H9 (cell line): ENCODE results near the gene ZFYVE28. TPM values are rescaled to one million over a fixed set of nuclear protein-coding genes. Genes with fewer than 3 reads are reported as not detected.

Experiments
- DNase-seq: peaks from one replicate; pipeline ENCODE4 v3.0.0-alpha.2; 2017
- H2AFZ ChIP-seq: one replicate; pipeline ENCODE4 v1.6.1; 2013; ENCODE audit warnings: mild to moderate bottlenecking, low read length, control low read depth, moderate library complexity
- H2AK5ac ChIP-seq: 2 replicates; pipeline ENCODE4 v1.6.1; 2013; ENCODE audit warnings: low read length, control low read depth, mixed read lengths; ENCODE audit not compliant: insufficient read length
- H2BK120ac ChIP-seq: one replicate; pipeline ENCODE4 v1.6.1; 2013; ENCODE audit warnings: low read depth, mild to moderate bottlenecking, low read length, control low read depth, inconsistent platforms; ENCODE audit not compliant: poor library complexity, severe bottlenecking
- H2BK12ac ChIP-seq: 2 replicates; pipeline ENCODE4 v1.6.1; 2013; ENCODE audit warnings: low read length, control low read depth, mixed read lengths, low read depth; ENCODE audit not compliant: insufficient read length
- H2BK15ac ChIP-seq: 2 replicates; pipeline ENCODE4 v1.6.1; 2013; ENCODE audit warnings: low read depth, low read length, control low read depth
- H2BK20ac ChIP-seq: one replicate; pipeline ENCODE4 v1.6.1; 2013; ENCODE audit warnings: low read depth, mild to moderate bottlenecking, low read length, control low read depth, inconsistent platforms; ENCODE audit not compliant: poor library complexity, severe bottlenecking
- H2BK5ac ChIP-seq: 2 replicates; pipeline ENCODE4 v1.6.1; 2013; ENCODE audit warnings: low read length, control low read depth, mixed read lengths; ENCODE audit not compliant: insufficient read length
- H3K14ac ChIP-seq: 2 replicates; pipeline ENCODE4 v1.6.1; 2013; ENCODE audit warnings: low read length, control low read depth; ENCODE audit not compliant: insufficient read depth
- H3K18ac ChIP-seq: 2 replicates; pipeline ENCODE4 v1.6.1; 2013; ENCODE audit warnings: low read depth, mild to moderate bottlenecking, mixed read lengths, low read length, control low read depth; ENCODE audit not compliant: insufficient read length
- H3K23ac ChIP-seq: 2 replicates; pipeline ENCODE4 v1.6.1; 2013; ENCODE audit warnings: low read length, control low read depth, mixed read lengths, low read depth; ENCODE audit not compliant: insufficient read length
- H3K23me2 ChIP-seq: 2 replicates; pipeline ENCODE4 v1.6.1; 2013; ENCODE audit warnings: low read depth, mild to moderate bottlenecking, mixed read lengths, low read length, control low read depth; ENCODE audit not compliant: insufficient read length, poor library complexity, severe bottlenecking
- H3K27ac ChIP-seq: 2 replicates; pipeline ENCODE4 v1.5.1; 2013; ENCODE audit warnings: low read length, control low read depth, mixed read lengths, low read depth; ENCODE audit not compliant: insufficient read length
- H3K27me3 ChIP-seq: 2 replicates; pipeline ENCODE4 v1.6.1; 2013; ENCODE audit warnings: low read length, control low read depth, inconsistent platforms; ENCODE audit not compliant: insufficient read depth
- H3K4ac ChIP-seq: 2 replicates; pipeline ENCODE4 v1.6.1; 2013; ENCODE audit warnings: low read depth, mild to moderate bottlenecking, control low read depth, inconsistent platforms, low read length, moderate library complexity
- H3K4me1 ChIP-seq: 2 replicates; pipeline ENCODE4 v1.6.1; 2013; ENCODE audit warnings: low read length, control low read depth, inconsistent platforms; ENCODE audit not compliant: insufficient read depth
- H3K4me2 ChIP-seq: 2 replicates; pipeline ENCODE4 v1.6.1; 2013; ENCODE audit warnings: low read length, control low read depth, mixed read lengths; ENCODE audit not compliant: insufficient read length, insufficient read depth
- H3K56ac ChIP-seq: 2 replicates; pipeline ENCODE4 v1.6.1; 2013; ENCODE audit warnings: low read depth, mild to moderate bottlenecking, mixed read lengths, low read length, control low read depth; ENCODE audit not compliant: insufficient read length
- H3K79me1 ChIP-seq: 2 replicates; pipeline ENCODE4 v1.6.1; 2013; ENCODE audit warnings: low read depth, mild to moderate bottlenecking, moderate library complexity, low read length, control low read depth, inconsistent platforms; ENCODE audit not compliant: insufficient read depth, poor library complexity, severe bottlenecking
- H3K79me2 ChIP-seq: 2 replicates; pipeline ENCODE4 v1.6.1; 2013; ENCODE audit warnings: low read length, control low read depth, inconsistent platforms; ENCODE audit not compliant: insufficient read depth
- H3K9ac ChIP-seq: 2 replicates; pipeline ENCODE4 v1.6.1; 2013; ENCODE audit warnings: low read length, control low read depth, mixed read lengths; ENCODE audit not compliant: insufficient read length; ENCODE audit errors: extremely low read depth
- H3K9me3 ChIP-seq: one replicate; pipeline ENCODE4 v1.6.1; 2013; ENCODE audit warnings: low read depth, low read length, inconsistent platforms; ENCODE audit not compliant: control insufficient read depth
- H3T11ph ChIP-seq: one replicate; pipeline ENCODE4 v1.6.1; 2013; ENCODE audit warnings: mild to moderate bottlenecking, low read length, control low read depth, inconsistent platforms
- H4K20me1 ChIP-seq: one replicate; pipeline ENCODE4 v1.6.1; 2013; ENCODE audit not compliant: control insufficient read depth, insufficient read length, insufficient read depth
- H4K5ac ChIP-seq: 2 replicates; pipeline ENCODE4 v1.6.1; 2013; ENCODE audit warnings: low read depth, mild to moderate bottlenecking, mixed read lengths, low read length, control low read depth; ENCODE audit not compliant: insufficient read length
- H4K8ac ChIP-seq: replicated peaks from 2 replicates; pipeline ENCODE4 v1.6.1; 2013; ENCODE audit warnings: low read length, control low read depth, mixed read lengths, low read depth; ENCODE audit not compliant: insufficient read length
- H4K91ac ChIP-seq: 2 replicates; pipeline ENCODE4 v1.6.1; 2013; ENCODE audit warnings: low read depth, mild to moderate bottlenecking, moderate library complexity, mixed read lengths, low read length, control low read depth; ENCODE audit not compliant: insufficient read length
- H3K27ac Mint-ChIP-seq, 3 experiments: 2 replicates in 2 of 3; 3 replicates in 1 of 3; pipeline ENCODE4 v1.8.0; 2020 to 2021; ENCODE audit warnings: mixed read lengths in 3 of 3, mild to moderate bottlenecking in 1 of 3, moderate library complexity in 1 of 3
- H3K27me3 Mint-ChIP-seq: 2 replicates; pipeline ENCODE4 v1.8.0; 2021; ENCODE audit warnings: low read depth, mild to moderate bottlenecking, moderate library complexity, mixed read lengths
- H3K36me3 Mint-ChIP-seq, 3 experiments: 2 replicates in 2 of 3; 3 replicates in 1 of 3; pipeline ENCODE4 v1.8.0; 2020 to 2021; ENCODE audit warnings: low read depth in 3 of 3, mixed read lengths in 3 of 3; ENCODE audit not compliant: insufficient read depth in 1 of 3
- H3K4me1 Mint-ChIP-seq, 2 experiments: 2 replicates each; pipeline ENCODE4 v1.8.0; 2020; ENCODE audit warnings: mixed read lengths in 2 of 2
- H3K4me3 Mint-ChIP-seq, 2 experiments: 2 replicates in 1 of 2; 3 replicates in 1 of 2; pipeline ENCODE4 v1.8.0; 2020 to 2021; ENCODE audit warnings: mild to moderate bottlenecking in 2 of 2, mixed read lengths in 2 of 2, moderate library complexity in 1 of 2
- H3K9me3 Mint-ChIP-seq, 2 experiments: 2 replicates in 1 of 2; 3 replicates in 1 of 2; pipeline ENCODE4 v1.8.0; 2020; ENCODE audit warnings: mild to moderate bottlenecking in 2 of 2, mixed read lengths in 2 of 2, moderate library complexity in 1 of 2
- CTCF ChIP-seq: fragments of 200-600 bp; sonication (generic); conservative IDR thresholded peaks from 3 replicates; pipeline ENCODE4 v1.8.0; 2021; ENCODE audit warnings: antibody characterized with exemption, mild to moderate bottlenecking
- WGBS: extraction: QIAGEN DNeasy Blood & Tissue Kit; methylation state at CpG from one replicate; pipeline ENCODE4 v1.1.7; 2013; ENCODE audit warnings: missing lambda C conversion rate, low lambda C conversion rate, mixed read lengths; ENCODE audit not compliant: insufficient read length; ENCODE audit errors: extremely low coverage; 5-methylcytosine and 5-hydroxymethylcytosine counted together
- total RNA-seq: library from RNA; stranded (reverse); gene quantifications from 2 replicates; pipeline ENCODE4 v1.2.1, GENCODE V29; 2021

The ZFYVE28 gene
- total RNA-seq, 1 experiment from 2014 or later = 0.98 TPM

- H4K5ac ChIP-seq = no peak overlapping the region
- H3K18ac ChIP-seq = no peak overlapping the region
- H3K27ac ChIP-seq = no peak overlapping the region
- H3K27me3 Mint-ChIP-seq = peaks cover 7% of the 10 kb centered on the region
- H3K79me1 ChIP-seq = no peaks in the 10 kb centered on the region
- H2AK5ac ChIP-seq = no peak overlapping the region
- no peak for DNase-seq
- H2BK15ac ChIP-seq = no peak overlapping the region; the same call in 1 of the 2 replicates
- no peaks in the 10 kb centered on the region for H3K23me2 ChIP-seq
- no peak overlapping the region for H3K14ac ChIP-seq
- no peak overlapping the region for H3K23ac ChIP-seq
- no peaks in the 10 kb centered on the region for H3K9me3 Mint-ChIP-seq
- no peak overlapping the region for H3K4me3 Mint-ChIP-seq
- no CpG with 5 or more reads among the region's 16 CpGs for WGBS
- no peak overlapping the region for H3K4ac ChIP-seq
- no peak overlapping the region for H2AFZ ChIP-seq
- no peak overlapping the region for H4K8ac ChIP-seq
- H2BK120ac ChIP-seq = no peak overlapping the region
- H3K4me1 ChIP-seq = no peaks in the 10 kb centered on the region; the same call in 1 of the 2 replicates
- no peaks in the 10 kb centered on the region for H3K79me2 ChIP-seq
- H3T11ph ChIP-seq = no peak overlapping the region
- no peak overlapping the region for H3K27ac Mint-ChIP-seq
- H3K9ac ChIP-seq = no peak overlapping the region
- no peaks in the 10 kb centered on the region for H4K20me1 ChIP-seq
- H3K27me3 ChIP-seq = no peaks in the 10 kb centered on the region
- H4K91ac ChIP-seq = no peak overlapping the region
- H3K36me3 Mint-ChIP-seq = no peaks in the 10 kb centered on the region
- no peak overlapping the region for H2BK20ac ChIP-seq
- H3K56ac ChIP-seq = no peak overlapping the region
- H3K4me2 ChIP-seq = no peak overlapping the region
- H2BK5ac ChIP-seq = no peak overlapping the region
- H3K4me1 Mint-ChIP-seq = peaks cover 0 to 2% of the 10 kb centered on the region in 2 experiments; a peak in 3 of 4 replicates
- no peak for TF ChIP-seq CTCF
- H2BK12ac ChIP-seq = no peak overlapping the region
- no peaks in the 10 kb centered on the region for H3K9me3 ChIP-seq
These were observed 32.1 kb upstream of the ZFYVE28 start for GRCh38 chr4:2450394-2451035.
